OCI-LY7 (cell line): ENCODE results near the gene NUP205. TPM values are rescaled to one million over a fixed set of nuclear protein-coding genes. Genes with fewer than 3 reads are reported as not detected.
A peak's percentile ranks its signal among the peaks of the same experiment; 100 is the strongest.

Source experiments
- BruUV-seq: library from RNA; stranded (reverse); fragments of 400-500 nt; replicated peaks from 2 replicates; lab custom pipeline; 2021; lab: Mats Ljungman, UMichigan
- CTCF ChIA-PET: fragments of 300-600 bp; sonication (Branson Sonifier 250); formaldehyde crosslinking; loops from one replicate; lab custom pipeline; 2022; ENCODE audit warnings: antibody characterized with exemption; ENCODE audit not compliant: unreplicated experiment; lab: Charles Lee
- POLR2A ChIA-PET: fragments of 300-600 bp; sonication (Branson Sonifier 250); formaldehyde crosslinking; loops from one replicate; lab custom pipeline; 2022; ENCODE audit warnings: antibody characterized with exemption; lab: Charles Lee
- DNase-seq: peaks from one replicate; pipeline ENCODE4 v3.0.0-alpha.2; 2015; ENCODE audit warnings: low spot score
- H2AFZ ChIP-seq: fragments of 200-600 bp; sonication (generic), shearing (Covaris generic); 2 replicates; pipeline ENCODE4 v1.6.1; 2014; ENCODE audit warnings: mild to moderate bottlenecking, antibody characterized with exemption, low read length, moderate library complexity
- H3K27ac ChIP-seq: fragments of 200-600 bp; sonication (generic); 2 replicates; pipeline ENCODE4 v1.5.1; 2014; ENCODE audit warnings: mixed run types, low read depth, mild to moderate bottlenecking, moderate library complexity, low read length, inconsistent platforms; ENCODE audit not compliant: poor library complexity, severe bottlenecking
- H3K36me3 ChIP-seq: fragments of 200-600 bp; sonication (generic); 2 replicates; pipeline ENCODE4 v1.6.1; 2014; ENCODE audit warnings: mild to moderate bottlenecking, antibody characterized with exemption, low read length, moderate library complexity, mixed read lengths; ENCODE audit not compliant: insufficient read depth
- H3K4me1 ChIP-seq: fragments of 200-600 bp; sonication (generic); 2 replicates; pipeline ENCODE4 v1.5.1; 2014; ENCODE audit warnings: mild to moderate bottlenecking, low read length; ENCODE audit not compliant: insufficient read depth, poor library complexity, severe bottlenecking
- H3K4me2 ChIP-seq: fragments of 200-600 bp; sonication (generic); 2 replicates; pipeline ENCODE4 v1.6.1; 2014; ENCODE audit warnings: mild to moderate bottlenecking, low read length
- H3K4me3 ChIP-seq: fragments of 200-600 bp; sonication (generic); 2 replicates; pipeline ENCODE4 v1.5.1; 2014; ENCODE audit warnings: mild to moderate bottlenecking, low read depth, low read length; ENCODE audit not compliant: poor library complexity, severe bottlenecking
- H3K79me2 ChIP-seq: fragments of 200-600 bp; sonication (generic); 2 replicates; pipeline ENCODE4 v1.6.1; 2016; ENCODE audit warnings: low read depth, mild to moderate bottlenecking, low read length, moderate library complexity, mixed read lengths; ENCODE audit not compliant: insufficient read depth
- H3K9me2 ChIP-seq: fragments of 200-600 bp; sonication (generic); 2 replicates; pipeline ENCODE4 v1.6.1; 2016; ENCODE audit warnings: mild to moderate bottlenecking, low read length, mixed read lengths; ENCODE audit not compliant: insufficient read depth
- H3K9me3 ChIP-seq: fragments of 200-600 bp; sonication (generic); 2 replicates; pipeline ENCODE4 v1.6.1; 2014; ENCODE audit warnings: mild to moderate bottlenecking, mixed run types, low read length, mixed read lengths
- H4K20me1 ChIP-seq: fragments of 200-600 bp; sonication (generic); 2 replicates; pipeline ENCODE4 v1.6.1; 2014; ENCODE audit warnings: mild to moderate bottlenecking, antibody characterized with exemption, low read length, moderate library complexity, mixed read lengths; ENCODE audit not compliant: insufficient read depth
- EZH2phosphoT487 ChIP-seq: fragments of 200-600 bp; sonication (generic); IDR thresholded peaks from 2 replicates; pipeline ENCODE4 v1.6.1; 2018; ENCODE audit warnings: low read depth, borderline replicate concordance, mild to moderate bottlenecking, mixed run types, antibody characterized with exemption, low read length, moderate library complexity, mixed read lengths
- intact Hi-C: fragments of 100-400 bp; cut with micrococcal nuclease; formaldehyde crosslinking; loops from one replicate; pipeline ENCODE4 v1.10.0; 2022; ENCODE audit not compliant: unreplicated experiment
- total RNA-seq, 2 experiments: library from RNA; depleted of rRNA in 1 of 2; stranded (reverse); fragments of >200 nt in 1 of 2; shearing (Covaris generic) in 1 of 2; gene quantifications; 2 replicates each; pipeline ENCODE4 v1.2.3, GENCODE V29; 2014 to 2022
- TF ChIP-seq, protein P1 (sequence below): fragments of 200-600 bp; sonication (generic); conservative IDR thresholded peaks from 2 replicates; pipeline ENCODE4 v1.5.1; 2014; ENCODE audit warnings: mild to moderate bottlenecking, antibody characterized with exemption, low read length, moderate library complexity, mixed read lengths

The NUP205 gene
- total RNA-seq, 2 experiments from 2014 or later, result 115 to 132 TPM

DNA sequence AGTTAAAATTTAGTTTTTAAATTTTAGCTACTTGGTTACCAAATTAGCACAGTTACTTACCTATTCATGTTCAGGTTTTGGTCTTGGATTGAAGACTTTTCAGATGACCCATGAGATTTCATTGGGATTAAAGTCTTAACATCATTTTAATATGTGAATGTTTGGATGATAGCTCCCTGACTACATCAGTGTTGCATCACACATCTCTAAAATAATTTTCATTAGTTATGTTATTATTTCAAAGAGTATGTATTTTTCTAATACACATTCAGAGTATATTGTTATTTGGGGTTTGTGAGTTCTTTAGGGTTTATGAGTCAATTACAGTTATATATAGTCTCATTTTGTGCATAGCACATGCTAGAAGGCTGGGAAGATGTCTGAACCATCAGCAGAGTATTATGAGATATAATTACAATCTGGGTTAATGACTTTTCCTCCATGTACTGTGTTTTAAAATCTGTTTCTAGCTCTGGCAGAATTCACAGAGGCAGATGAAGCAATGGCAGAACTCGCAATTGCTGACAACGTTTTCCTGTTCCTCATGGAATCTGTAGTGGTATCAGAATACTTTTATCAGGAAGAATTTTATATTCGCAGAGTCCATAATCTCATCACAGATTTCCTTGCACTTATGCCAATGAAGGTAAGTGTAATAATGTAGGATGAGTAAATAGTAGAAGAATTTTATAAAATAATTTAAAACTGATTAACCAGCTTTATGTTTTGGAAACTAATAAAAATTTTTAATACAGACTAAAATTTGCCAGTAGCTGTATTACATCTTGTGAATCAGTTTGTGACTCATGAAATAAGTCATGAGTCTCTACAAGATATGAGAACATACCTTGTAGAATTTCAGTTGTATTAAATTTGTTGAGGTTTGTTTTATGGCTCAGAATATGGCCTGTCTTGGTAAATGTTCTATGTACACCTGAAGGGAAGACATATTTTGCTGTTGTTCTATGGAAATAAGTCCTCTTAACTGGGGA lies 26.9 kb downstream of the NUP205 start:
- Histone ChIP-seq H3K4me2 (no peak overlapping the region), H3K9me3 (no peaks in the 10 kb centered on the region), H3K27ac (no peak overlapping the region), H3K4me3 (no peak overlapping the region), H4K20me1 (no peaks in the 10 kb centered on the region), H2AFZ (no peak overlapping the region), H3K4me1 (no peaks in the 10 kb centered on the region), H3K79me2 (no peaks in the 10 kb centered on the region; the same call in 1 of the 2 replicates), H3K36me3 (peaks cover 100% of the 10 kb centered on the region), H3K9me2 (no peaks in the 10 kb centered on the region)
- intact Hi-C loops, result loop anchor here (5.0 kb wide), 1 partner anchor 38 kb away; no protein-coding TSS in a partner anchor
- ChIA-PET CTCF (no interaction called here), POLR2A (interaction anchor here (0.7 to 1.4 kb wide), 5 partner anchors 13 to 60 kb away, joined by 3 to 6 read pairs (median 5); no protein-coding TSS in a partner anchor)
- BruUV-seq, result TSS peak; percentile 33
- DNase-seq, result no peak
- no peak for TF ChIP-seq EZH2phosphoT487
- TF ChIP-seq, protein P1, sequence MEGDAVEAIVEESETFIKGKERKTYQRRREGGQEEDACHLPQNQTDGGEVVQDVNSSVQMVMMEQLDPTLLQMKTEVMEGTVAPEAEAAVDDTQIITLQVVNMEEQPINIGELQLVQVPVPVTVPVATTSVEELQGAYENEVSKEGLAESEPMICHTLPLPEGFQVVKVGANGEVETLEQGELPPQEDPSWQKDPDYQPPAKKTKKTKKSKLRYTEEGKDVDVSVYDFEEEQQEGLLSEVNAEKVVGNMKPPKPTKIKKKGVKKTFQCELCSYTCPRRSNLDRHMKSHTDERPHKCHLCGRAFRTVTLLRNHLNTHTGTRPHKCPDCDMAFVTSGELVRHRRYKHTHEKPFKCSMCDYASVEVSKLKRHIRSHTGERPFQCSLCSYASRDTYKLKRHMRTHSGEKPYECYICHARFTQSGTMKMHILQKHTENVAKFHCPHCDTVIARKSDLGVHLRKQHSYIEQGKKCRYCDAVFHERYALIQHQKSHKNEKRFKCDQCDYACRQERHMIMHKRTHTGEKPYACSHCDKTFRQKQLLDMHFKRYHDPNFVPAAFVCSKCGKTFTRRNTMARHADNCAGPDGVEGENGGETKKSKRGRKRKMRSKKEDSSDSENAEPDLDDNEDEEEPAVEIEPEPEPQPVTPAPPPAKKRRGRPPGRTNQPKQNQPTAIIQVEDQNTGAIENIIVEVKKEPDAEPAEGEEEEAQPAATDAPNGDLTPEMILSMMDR, result no peak

DNA sequence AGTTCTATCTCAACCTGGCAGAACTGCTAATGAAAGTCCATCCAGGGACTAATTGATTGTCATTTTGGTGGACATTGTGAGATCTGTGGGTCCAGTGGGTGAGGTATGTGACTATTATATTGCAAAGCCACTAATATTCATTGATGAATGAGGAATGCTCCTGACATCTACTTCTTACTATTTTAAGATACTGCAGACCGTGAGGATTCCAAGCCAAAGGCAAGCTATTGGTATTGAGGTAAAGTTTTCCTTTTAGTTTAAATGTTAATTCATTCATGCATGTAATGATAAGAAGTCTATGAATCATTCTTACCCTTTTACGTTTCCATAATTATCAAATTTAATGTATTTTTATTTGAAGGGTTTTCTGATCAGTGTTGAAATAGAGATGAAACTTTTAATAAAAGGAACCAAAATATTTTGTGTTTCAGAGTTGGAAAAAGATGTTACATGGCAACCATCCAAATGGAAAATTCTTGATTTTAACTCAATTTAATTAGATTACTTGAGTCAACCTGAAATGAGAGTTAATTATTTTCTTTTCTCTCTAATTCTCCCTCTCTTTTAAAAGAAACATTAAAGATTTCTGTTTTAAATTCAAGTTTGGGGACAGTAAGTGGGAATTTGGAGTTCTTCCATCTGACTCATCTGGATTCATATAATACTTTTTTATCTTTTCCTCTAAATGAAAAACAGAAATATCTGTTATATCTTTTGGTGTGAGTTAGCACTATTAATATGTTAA lies 39.6 kb downstream of the NUP205 start:
- Histone ChIP-seq H3K4me3 (no peak overlapping the region), H4K20me1 (no peaks in the 10 kb centered on the region), H3K4me1 (no peaks in the 10 kb centered on the region), H3K27ac (no peak overlapping the region), H3K79me2 (no peaks in the 10 kb centered on the region), H3K36me3 (peaks cover 98% of the 10 kb centered on the region), H3K4me2 (no peak overlapping the region), H3K9me3 (no peaks in the 10 kb centered on the region), H3K9me2 (no peaks in the 10 kb centered on the region), H2AFZ (no peak overlapping the region)
- CTCF ChIA-PET, result no interaction called here
- no peak for DNase-seq
- no TSS peak for BruUV-seq
- intact Hi-C loops, result no loop called here
- TF ChIP-seq EZH2phosphoT487, result no peak
- TF ChIP-seq, protein P1, result no peak
- POLR2A ChIA-PET, result interaction anchor here (0.6 to 1.7 kb wide), 6 partner anchors 11 to 67 kb away, joined by 3 to 6 read pairs (median 4); no protein-coding TSS in a partner anchor
